ENCODE results near the gene LSM14A. TPM values are rescaled to one million over a fixed set of nuclear protein-coding genes. Genes with fewer than 3 reads are reported as not detected.
A peak's percentile ranks its signal among the peaks of the same experiment; 100 is the strongest.

The LSM14A gene
- total and polyA plus RNA-seq, 2 of the 13 experiments (the other 11 are each of a cell fraction or from before 2014, with no cell fraction given): 77.0 to 83.6 TPM

DNA sequence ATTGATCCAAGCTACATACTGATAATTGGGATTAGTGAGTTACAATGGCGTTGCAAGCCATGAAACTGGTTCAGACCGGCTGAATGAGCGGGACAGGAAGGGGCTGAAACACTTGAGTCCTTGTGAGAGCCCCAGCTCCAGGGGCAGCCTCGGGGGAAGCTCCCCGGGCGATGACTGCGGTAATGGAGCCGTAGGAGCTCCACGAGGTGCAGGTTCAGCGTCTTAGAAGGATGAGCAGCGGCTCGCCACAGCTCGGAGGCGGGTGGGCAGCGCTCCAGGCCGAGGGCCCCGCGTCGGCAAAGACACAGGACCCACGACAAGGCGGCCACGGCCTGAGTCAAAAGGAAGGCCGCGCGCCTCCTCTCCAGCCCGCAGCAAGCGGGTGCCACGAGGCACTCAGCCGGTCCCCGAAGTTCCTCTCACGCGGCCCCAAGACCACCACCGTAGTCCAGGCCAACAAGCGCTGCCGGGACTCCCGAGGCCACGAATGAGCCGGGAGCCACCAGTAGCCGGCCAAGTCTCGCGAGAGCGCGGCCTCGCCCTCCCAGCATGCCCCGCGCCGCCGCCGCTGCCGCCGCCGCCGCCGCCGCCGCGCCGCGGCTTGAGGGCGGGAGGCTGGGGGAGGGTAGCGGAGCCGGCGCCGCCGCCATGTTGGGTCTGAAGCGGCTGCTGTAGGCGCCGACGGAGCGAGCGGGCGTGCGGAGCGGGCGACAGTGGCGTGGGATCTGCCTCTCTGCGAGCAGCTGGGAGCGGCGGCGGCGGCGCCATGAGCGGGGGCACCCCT lies at the start of gene LSM14A (continued):
- TF ChIP-seq ZNF614 (CRISPR knock-in tag; IDR thresholded peaks at IDR 0.05; ENCODE audit: borderline replicate concordance) (no peak; the same call in 1 of the 2 replicates), TFDP2 (CRISPR knock-in tag; IDR thresholded peaks at IDR 0.05) (no peak; the same call in 1 of the 2 replicates), ZNF556 (CRISPR knock-in tag; IDR thresholded peaks at IDR 0.05; ENCODE audit: borderline replicate concordance) (no peak; the same call in 1 of the 2 replicates), ZNF615 (CRISPR knock-in tag; IDR thresholded peaks at IDR 0.05; ENCODE audit: borderline replicate concordance) (no peak), ZNF619 (CRISPR knock-in tag; IDR thresholded peaks at IDR 0.05) (no peak; the same call in 1 of the 2 replicates), NAIF1 (CRISPR knock-in tag; IDR thresholded peaks at IDR 0.05; ENCODE audit: borderline replicate concordance) (0 out of 2 replicates have a peak, but pooled peaks have one; percentile 70), CHD2 (IDR thresholded peaks at IDR 0.05; ENCODE audit: low read depth, low read length) (peak; percentile 94), HNF4G (IDR thresholded peaks at IDR 0.05; ENCODE audit: borderline replicate concordance, low read depth, low read length) (no peak), HNF4G (CRISPR knock-in tag; IDR thresholded peaks at IDR 0.05; ENCODE audit: borderline replicate concordance, low read depth) (no peak), ZNF737 (CRISPR knock-in tag; IDR thresholded peaks at IDR 0.05; ENCODE audit: borderline replicate concordance) (no peak), PREB (CRISPR knock-in tag; IDR thresholded peaks at IDR 0.05) (no peak), PRMT3 (CRISPR knock-in tag; IDR thresholded peaks at IDR 0.05; ENCODE audit: borderline replicate concordance, low read depth) (peak; percentile 84; the same call in 1 of the 2 replicates), ZC3H13 (CRISPR knock-in tag; IDR thresholded peaks at IDR 0.05) (peak; percentile 99), HNF4A (CRISPR knock-in tag; IDR thresholded peaks at IDR 0.05) (peak; percentile 17; the same call in 1 of the 2 replicates), SMARCE1 (IDR thresholded peaks at IDR 0.05; ENCODE audit: borderline replicate concordance) (no peak), CSRNP2 (CRISPR knock-in tag; conservative IDR thresholded peaks at IDR 0.05; ENCODE audit: low read depth) (no peak; the same call in 1 of the 2 replicates), THAP9 (CRISPR knock-in tag; IDR thresholded peaks at IDR 0.05; ENCODE audit: borderline replicate concordance) (no peak)
- TF ChIP-seq, protein P1, sequence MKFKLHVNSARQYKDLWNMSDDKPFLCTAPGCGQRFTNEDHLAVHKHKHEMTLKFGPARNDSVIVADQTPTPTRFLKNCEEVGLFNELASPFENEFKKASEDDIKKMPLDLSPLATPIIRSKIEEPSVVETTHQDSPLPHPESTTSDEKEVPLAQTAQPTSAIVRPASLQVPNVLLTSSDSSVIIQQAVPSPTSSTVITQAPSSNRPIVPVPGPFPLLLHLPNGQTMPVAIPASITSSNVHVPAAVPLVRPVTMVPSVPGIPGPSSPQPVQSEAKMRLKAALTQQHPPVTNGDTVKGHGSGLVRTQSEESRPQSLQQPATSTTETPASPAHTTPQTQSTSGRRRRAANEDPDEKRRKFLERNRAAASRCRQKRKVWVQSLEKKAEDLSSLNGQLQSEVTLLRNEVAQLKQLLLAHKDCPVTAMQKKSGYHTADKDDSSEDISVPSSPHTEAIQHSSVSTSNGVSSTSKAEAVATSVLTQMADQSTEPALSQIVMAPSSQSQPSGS (CRISPR knock-in tag; IDR thresholded peaks at IDR 0.05): peak; percentile 36
- TF ChIP-seq, protein P2, sequence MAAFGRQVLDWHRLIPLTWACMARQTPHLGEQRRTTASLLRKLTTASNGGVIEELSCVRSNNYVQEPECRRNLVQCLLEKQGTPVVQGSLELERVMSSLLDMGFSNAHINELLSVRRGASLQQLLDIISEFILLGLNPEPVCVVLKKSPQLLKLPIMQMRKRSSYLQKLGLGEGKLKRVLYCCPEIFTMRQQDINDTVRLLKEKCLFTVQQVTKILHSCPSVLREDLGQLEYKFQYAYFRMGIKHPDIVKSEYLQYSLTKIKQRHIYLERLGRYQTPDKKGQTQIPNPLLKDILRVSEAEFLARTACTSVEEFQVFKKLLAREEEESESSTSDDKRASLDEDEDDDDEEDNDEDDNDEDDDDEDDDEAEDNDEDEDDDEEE (CRISPR knock-in tag; IDR thresholded peaks at IDR 0.05): peak; percentile 94
